Measurements from ENCODE around the gene TTLL9. TPM values are rescaled to one million over a fixed set of nuclear protein-coding genes. Genes with fewer than 3 reads are reported as not detected.

Gene TTLL9
- total and polyA plus RNA-seq, 12 donors: 0.13 to 0.88 (median 0.23) TPM; not detected in 5

- Histone ChIP-seq H3K27ac (peak overlapping the region in 1 of 5 donors; percentile 50), H3K27me3 (no peaks in the 10 kb centered on the region), H3K4me1 (replicated peaks in 1 of 2) (peaks cover 8 to 23% of the 10 kb centered on the region in 2 donors), H3K9me3 (replicated peaks in 1 of 3) (no peaks in the 10 kb centered on the region), H3K4me3 (no peak overlapping the region), H3K36me3 (replicated peaks in 1 of 2) (no peaks in the 10 kb centered on the region)
- WGBS, 4 donors: 75 to 82% (median 77%) methylated on average over 9 of the region's 9 CpGs
- TF ChIP-seq CTCF (IDR thresholded peaks at IDR 0.05) (no peak), POLR2A (IDR thresholded peaks at IDR 0.05) (no peak)
- peak in 1 of 7 donors; percentile 31 for DNase-seq
- intact Hi-C loops (cut with DNase I): no loop called here
These were observed 31.7 kb upstream of the TTLL9 start for GRCh38 chr20:31838646-31839292.

GRCh38 chr20:31839782-31840487 lies 30.5 kb upstream of the TTLL9 start:
- intact Hi-C loops (cut with DNase I): no loop called here
- no peaks in the 10 kb centered on the region for H3K27me3 ChIP-seq
- H3K4me3 ChIP-seq: no peak overlapping the region
- H3K9me3 ChIP-seq (replicated peaks in 1 of 3): no peaks in the 10 kb centered on the region
- DNase-seq: no peak
- TF ChIP-seq CTCF (IDR thresholded peaks at IDR 0.05): no peak
- TF ChIP-seq POLR2A (IDR thresholded peaks at IDR 0.05): no peak
- no peak overlapping the region for H3K27ac ChIP-seq
- H3K4me1 ChIP-seq (replicated peaks in 1 of 2): peaks cover 8 to 23% of the 10 kb centered on the region in 2 donors
- H3K36me3 ChIP-seq (replicated peaks in 1 of 2): no peaks in the 10 kb centered on the region
- 62 to 76% (median 72%) methylated on average over 4 to 5 of the region's 5 CpGs for WGBS, 4 donors

- Histone ChIP-seq H3K27ac (peak overlapping the region in 3 of 5 donors; percentile 13 to 89 (median 47)), H3K4me3 (no peak overlapping the region), H3K36me3 (replicated peaks in 1 of 2) (no peaks in the 10 kb centered on the region), H3K27me3 (no peaks in the 10 kb centered on the region), H3K9me3 (replicated peaks in 1 of 3) (no peaks in the 10 kb centered on the region), H3K4me1 (replicated peaks in 1 of 2) (peaks cover 4 to 18% of the 10 kb centered on the region in 2 donors)
- TF ChIP-seq POLR2A (IDR thresholded peaks at IDR 0.05): no peak
- no peak for TF ChIP-seq CTCF (IDR thresholded peaks at IDR 0.05)
- 73 to 79% (median 78%) methylated on average over 11 to 15 of the region's 15 CpGs for WGBS, 4 donors
- intact Hi-C loops (cut with DNase I): no loop called here
- DNase-seq: no peak
These were observed 29.3 kb upstream of the TTLL9 start for GRCh38 chr20:31840906-31841816.

GRCh38 chr20:31841928-31842327 lies 28.5 kb upstream of the TTLL9 start:
- peaks cover 0 to 11% of the 10 kb centered on the region in 2 donors for H3K4me1 ChIP-seq (replicated peaks in 1 of 2)

More at GRCh38 chr20:31841928-31842327, 28.5 kb upstream of the TTLL9 start:
- H3K27ac ChIP-seq: peak overlapping the region in 3 of 5 donors; percentile 13 to 89 (median 47)
- no peaks in the 10 kb centered on the region for H3K36me3 ChIP-seq (replicated peaks in 1 of 2)
- H3K9me3 ChIP-seq (replicated peaks in 1 of 3): no peaks in the 10 kb centered on the region
- H3K4me3 ChIP-seq: no peak overlapping the region
- intact Hi-C loops (cut with DNase I): no loop called here
- TF ChIP-seq CTCF (IDR thresholded peaks at IDR 0.05) (no peak), POLR2A (IDR thresholded peaks at IDR 0.05) (no peak)
- whole genome bisulfite sequencing, 4 donors: 50 to 65% (median 58%) methylated on average over 2 to 8 of the region's 8 CpGs
- no peak for DNase-seq
- no peaks in the 10 kb centered on the region for H3K27me3 ChIP-seq

Data from adrenal gland (tissue), 12 donors.